ENCODE data around the gene SLC12A9. TPM values are rescaled to one million over a fixed set of nuclear protein-coding genes. Genes with fewer than 3 reads are reported as not detected.
"Not testable (repeated sequence)": the region's sequence is repeated elsewhere in the genome, so short reads cannot be mapped to it uniquely, and the experiment has no call there.

SLC12A9 gene
- total RNA-seq, 1 donor from 2014 or later, result 21.7 TPM

DNA sequence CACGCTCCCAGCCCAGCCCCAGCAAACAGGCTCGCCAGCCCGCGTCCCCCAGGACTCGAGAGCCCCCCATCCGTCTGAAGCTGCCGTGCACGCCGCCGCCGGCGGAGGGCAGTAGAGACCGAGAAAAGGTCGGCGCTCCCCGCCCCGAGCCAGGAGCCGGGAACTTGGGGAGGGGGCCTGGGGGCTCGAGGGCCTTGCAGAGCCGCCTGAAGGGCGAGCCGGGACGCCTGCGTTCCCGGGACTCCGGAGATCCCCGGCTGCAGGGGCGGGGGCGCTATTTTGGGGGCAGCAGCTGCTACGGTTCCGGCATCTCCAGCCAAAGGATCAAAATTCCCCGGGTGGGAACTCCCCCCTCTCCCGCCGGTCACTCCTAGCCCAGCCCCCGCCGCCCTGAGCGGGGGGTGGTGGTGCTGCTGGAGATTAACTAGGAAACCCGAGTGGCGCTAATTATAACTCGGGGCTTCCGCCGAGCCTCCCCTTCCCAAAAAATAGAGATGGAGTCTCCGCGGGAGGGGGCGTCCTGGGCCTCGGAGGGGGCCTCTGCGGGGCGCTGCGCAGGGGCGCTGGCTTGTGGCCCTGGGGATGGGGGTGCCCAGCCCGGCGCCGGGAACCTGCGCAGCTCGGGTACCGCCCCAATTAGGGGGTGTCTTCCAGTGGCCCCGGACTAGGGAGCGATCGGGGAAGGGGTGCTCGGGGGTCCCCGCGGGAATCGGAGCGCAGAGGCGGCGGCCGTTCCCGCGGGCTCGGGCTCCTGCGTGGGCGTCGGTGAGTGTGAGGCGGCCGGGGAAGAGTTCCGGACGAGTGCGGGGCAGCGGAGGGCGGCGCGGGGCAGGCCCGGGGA, 42.6 kb downstream of the SLC12A9 start:
- DNase-seq (ENCODE audit: low spot score), result no peak

DNA sequence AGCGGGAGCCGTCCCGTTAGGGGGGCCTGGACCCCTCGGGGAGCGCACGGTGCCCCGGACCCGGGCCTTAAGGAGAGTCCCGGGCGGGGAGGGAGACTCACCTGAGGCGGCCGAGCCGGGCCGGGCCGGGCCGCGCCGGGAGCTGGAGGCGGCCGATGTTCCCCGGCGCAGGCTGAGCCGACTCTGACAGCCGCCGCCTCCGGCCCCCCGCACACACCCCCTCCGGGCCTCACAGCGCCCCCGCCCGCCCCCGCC, 43.1 kb downstream of the SLC12A9 start, which contains the start of gene ACHE:
ACHE (minus strand) TSS at position 188 of the 255 bp plus-strand sequence. CDS start 1,656 bp downstream, outside the sequence.
- no peak for DNase-seq (ENCODE audit: low spot score)

DNA sequence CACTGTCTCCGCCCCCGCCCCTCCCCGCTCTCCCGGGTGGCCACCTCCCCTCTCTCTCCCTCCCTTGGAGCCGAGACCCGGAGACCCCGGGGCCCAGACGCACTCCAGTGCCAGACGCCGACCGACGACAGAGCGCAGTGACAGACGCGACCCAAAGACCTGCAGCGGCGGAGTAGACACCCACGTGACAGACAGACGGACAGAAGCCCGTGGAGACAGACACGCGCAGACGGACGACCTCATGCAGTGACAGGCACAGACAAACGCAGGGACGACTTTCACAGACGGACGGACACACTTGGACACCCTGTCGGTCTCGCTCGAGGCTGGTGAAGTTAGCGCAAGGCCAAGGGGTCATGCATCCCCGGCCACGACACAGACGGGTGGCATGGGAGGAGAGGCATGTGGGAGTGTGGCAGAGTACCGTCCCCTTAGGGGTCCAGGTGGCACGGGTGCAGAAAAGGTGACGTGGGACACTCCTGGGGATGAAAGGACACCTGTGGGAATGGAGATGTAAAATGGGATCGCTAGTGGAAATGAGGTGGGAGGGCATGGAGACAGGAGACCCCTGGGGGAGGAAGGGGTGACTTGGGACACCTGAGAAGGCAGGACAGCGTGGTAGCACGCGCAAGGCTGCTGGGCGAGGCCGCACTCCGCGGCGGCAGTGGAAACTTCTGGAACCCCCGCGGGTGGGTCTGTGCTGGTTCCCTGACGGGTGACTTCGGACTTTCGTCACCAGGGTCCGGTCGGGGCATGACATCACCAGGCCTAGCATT, 43.6 kb downstream of the SLC12A9 start:
- DNase-seq (ENCODE audit: low spot score), result no peak

DNA sequence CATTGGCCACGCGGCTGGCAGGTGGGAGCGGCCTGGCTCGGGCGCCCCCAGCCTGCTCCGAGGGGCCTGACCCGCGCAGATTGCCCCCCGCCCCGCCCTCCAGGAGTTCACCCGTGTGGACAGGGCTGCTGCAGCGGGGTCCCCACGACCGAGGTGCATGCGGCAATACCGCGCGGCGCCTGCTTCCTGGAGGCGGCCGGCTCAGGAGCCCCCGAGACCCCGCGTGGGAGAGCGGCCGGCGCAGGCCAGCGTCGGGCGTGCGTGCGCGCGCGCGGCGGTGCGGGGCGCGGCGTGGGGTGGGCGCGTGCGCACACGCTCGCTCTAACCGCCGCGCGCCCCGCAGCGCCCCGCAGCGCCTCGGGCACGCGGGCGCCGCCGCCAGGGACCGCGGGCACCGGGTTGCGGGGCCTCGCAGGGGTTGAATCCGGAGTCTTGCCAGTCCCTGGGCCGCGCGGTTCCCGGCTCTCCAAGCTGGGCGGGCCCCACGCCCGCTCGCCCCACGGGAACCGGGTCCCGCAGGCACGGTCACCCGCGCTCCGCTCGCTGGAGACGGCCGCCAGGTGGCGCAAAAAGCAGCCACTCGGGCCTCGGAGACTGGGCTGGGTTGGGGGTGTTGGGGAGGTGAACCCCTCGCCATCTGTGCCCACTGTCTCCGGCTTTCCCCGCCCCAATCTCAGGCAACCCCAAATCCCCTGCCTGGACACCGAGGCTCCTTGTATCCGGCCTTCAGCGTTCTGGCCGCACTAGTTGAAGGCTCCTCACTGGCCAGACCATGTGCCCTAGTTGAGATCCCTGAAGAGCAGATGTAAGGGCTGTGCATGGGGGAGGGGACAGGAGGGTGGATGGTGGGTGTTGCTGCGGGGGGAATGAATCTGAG, 44.5 kb downstream of the SLC12A9 start:
- no peak for DNase-seq (ENCODE audit: low spot score)

DNA sequence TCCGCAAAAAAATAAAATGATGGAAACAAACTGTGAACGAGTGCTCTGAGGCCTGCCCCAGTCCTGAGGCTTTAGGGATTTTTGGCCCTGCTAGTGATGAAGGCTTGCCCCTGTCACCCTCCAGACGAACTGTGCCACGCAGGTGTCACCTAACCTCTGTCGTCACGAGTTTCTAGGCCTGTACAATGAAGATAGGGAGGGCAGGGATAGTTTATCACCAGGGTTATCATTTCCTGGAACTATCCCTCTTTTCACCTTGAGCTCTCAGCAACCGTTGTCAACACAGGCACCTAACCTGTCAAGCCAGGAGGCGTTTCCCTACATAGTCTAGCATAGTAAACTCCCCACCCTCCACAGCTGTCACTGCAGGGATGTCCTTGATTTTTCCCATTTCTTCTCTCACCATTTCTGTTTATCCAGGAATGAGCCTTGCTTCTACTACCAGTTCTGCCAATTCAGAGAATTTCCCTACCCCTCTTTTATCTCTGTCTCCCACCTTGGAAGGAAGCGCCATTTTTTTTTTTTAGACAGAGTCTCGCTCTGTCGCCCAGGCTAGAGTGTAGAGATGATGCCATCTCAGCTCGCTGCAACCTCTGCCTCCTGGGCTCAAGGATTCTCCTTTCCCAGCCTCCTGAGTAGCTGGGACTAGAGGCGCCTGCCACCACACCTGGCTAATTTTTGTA, 45.4 kb downstream of the SLC12A9 start:
- DNase-seq (ENCODE audit: low spot score), result no peak

DNA sequence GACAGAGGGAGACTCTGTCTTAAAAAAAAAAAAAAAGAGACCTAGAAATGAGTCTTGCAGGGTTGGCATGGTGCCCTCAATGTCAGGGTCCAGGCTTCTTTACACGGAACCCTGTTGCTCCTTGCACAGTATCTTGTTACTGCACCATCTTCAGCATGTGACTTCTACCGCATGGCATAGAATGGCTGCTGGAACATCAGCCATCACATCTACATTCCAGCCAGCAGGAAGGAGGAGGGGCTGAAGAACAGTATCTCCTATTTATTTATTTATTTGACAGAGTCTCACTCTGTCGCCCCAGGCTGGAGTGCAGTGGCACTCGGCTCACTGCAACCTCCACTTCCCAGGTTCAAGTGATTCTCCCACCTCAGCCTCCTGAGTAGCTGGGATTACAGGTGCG, 46.9 kb downstream of the SLC12A9 start:
- no peak for DNase-seq (ENCODE audit: low spot score)

DNA sequence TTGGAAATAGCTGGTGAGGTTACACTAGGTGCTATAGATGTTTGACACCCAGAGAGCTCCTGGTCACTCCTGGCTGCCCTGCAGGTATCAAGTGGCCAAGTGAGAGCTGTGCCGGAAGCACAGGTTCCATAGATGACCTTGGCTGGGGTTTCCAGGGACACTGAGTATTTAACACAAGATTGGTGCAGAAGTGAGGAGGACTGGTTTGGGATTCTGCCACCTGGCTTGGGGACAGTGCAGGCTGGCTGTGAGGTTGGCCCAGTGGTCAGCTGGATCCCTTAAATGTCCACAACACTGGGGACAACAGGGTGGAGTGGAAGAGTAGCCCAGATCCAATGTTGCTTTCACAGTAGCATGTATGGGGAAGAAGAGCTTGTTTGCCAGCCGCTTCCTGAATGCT, 48.5 kb downstream of the SLC12A9 start:
- DNase-seq (ENCODE audit: low spot score), result no peak

DNA sequence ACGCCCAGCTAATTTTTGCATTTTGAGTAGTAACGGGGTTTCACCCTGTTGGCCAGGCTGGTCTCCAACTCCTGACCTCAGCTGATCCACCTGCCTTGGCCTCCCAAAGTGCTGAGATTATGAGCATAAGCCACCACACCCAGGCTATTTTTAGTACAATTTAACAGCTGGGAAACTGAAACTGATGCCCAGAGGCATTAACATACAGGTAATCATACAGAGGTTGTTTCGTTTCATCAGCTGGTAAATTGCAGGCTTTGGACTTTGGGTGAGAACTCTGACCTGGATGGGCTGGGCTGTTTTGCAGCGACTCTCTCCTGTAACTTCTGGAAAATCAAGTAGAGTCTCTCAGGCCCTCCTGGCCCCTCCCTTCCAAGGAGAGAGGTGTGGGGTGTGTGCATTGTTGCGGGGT, 49.4 kb downstream of the SLC12A9 start:
- DNase-seq (ENCODE audit: low spot score), result no peak

DNA sequence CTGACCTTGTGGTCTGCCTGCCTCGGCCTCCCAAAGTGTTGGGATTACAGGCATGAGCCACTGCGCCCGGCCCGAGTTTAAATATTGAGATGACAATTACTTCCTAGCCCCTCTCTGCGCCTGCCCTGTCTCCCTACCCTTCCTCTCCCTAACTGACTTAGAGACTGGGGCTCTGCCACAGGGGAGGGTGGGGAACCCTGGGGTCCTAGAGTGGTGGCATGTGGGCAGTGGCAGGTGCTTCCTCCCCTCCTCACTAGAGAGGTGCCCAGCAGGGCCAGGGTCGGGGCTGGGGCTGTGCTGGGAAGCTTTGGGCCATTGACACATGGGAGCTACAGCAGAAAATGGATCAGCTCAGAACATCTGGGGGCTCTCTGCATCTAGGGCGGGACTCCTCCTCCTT, 50.1 kb downstream of the SLC12A9 start:
- DNase-seq (ENCODE audit: low spot score), result no peak

DNA sequence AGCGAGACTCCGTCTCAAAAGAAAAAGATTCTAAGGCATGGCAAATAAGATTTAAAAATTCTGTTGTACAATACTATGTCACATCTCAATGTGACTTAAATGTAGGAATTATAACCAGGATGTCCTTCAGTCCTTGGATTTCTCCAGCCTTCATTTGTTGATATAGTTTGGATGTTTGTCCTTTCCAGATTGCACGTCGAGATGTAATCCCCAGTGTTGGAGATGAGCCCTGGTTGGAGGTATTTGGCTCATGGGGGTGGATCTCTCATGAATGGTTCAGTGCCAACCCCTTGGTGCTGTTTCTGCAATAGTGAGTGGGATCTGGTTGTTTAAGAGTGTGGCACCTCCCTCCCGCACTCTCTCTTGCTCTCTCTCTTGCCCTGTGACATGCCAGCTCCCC, 56.0 kb downstream of the SLC12A9 start:
- no peak for DNase-seq (ENCODE audit: low spot score)

DNA sequence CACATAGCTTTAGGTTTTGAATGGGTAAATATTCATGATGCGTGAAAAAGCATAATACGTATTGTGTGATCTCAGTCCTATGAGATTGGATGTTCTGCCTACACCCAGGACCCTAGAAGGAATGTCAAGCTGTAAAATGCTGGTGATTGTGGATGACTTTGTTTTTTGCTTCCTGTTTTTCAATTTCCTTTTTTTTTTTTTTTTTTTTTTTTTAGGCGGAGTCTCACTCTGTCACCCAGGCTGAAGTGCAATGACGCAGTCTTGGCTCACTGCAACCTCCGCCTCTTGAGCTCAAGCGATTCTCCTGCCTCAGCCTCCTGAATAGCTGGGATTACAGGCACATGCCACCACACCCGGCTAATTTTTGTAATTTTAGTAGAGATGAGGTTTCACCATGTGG, 57.9 kb downstream of the SLC12A9 start:
- DNase-seq (ENCODE audit: low spot score), result not testable (repeated sequence)

DNA sequence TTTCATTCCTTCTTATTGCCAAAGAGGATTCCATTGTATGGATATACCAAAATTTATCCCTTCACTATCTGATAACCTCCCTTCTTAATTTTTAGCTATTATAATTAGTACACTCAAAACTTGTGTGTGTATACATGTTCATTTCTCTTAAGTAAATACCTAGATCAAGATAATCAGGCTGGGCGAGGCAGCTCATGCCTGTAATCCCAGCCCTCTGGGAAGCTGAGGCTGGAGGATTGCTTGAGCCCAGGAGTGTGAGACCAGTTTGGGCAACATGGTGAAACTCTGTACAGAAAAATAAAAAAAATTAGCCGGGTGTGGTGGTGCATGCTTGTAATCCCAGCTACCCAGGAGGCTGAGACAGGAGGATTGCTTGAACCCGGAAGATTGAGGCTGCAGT, 59.0 kb downstream of the SLC12A9 start:
- DNase-seq (ENCODE audit: low spot score), result no peak

DNA sequence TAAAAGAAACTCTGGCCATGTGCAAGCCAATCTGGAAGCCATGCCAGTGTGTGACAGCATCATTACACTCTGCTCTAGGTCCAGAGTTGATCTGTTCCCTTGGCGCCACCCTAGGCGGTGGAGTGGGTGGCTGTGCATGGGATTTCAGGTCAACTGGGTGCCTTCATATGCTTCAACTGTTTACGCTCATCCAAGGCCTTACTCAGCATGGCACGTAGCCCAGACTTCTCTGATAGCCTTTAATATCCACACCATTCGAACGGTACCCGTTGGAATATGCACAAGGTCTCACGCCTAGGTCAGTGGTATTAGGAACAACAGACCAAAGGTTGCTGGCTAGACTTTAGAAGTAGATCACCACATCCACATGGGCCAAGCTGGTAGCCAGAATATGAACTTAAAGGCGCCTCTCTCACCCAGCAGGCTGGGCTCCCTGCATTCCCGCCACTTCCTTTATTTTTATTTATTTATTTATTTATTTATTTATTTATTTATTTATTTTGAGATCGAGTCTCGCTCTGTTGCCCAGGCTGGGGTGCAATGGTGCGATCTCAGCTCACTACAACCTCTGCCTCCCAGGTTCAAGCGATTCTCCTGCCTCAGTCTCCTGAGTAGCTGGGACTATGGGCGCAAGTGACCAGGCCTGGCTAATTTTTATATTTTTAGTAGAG, 61.8 kb downstream of the SLC12A9 start:
- DNase-seq (ENCODE audit: low spot score), result no peak

DNA sequence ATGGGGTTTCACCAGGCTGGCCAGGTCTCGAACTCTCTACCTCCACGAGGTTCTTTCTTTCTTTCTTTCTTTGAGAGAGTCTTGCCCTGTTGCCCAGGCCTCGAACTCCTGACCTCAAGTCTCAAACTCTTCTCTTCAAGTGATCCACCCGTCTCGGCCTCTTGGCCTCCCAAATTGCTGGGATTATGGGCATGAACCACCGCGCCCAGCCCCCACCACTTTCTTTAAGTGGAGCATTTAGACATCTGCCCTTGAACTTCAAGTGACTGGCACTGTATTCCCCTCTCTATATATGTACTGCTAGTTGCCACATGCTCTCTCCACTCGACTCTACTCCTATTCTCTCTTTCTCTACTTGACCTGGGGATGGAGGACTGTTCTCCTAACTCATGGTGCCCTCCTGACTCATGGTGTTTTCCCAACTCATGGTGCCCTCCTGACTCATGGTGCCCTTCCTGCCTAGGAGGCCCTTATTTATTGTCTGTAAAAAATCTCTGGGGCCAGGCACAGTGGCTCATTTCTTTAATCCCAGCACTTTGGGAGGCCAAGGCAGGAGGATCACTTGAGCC, 62.5 kb downstream of the SLC12A9 start:
- no peak for DNase-seq (ENCODE audit: low spot score)

Small RNA genes within 50 kb of the gene (microRNA-seq; reads per million reads assigned to microRNA genes)
- gene MIR6875 (ENCODE audit: borderline number of aligned reads), result not detected

Other genes starting within 250 kb of the SLC12A9 start
- 12.9 TPM for gene MOSPD3, start 240.2 kb upstream of the SLC12A9 start, total RNA-seq
- gene TFR2, start 211.2 kb upstream of the SLC12A9 start, total RNA-seq, result 0.29 TPM
- not detected for gene ACTL6B, start 196.3 kb upstream of the SLC12A9 start, total RNA-seq
- 243 TPM for gene GNB2, start 179.0 kb upstream of the SLC12A9 start, total RNA-seq
- gene GIGYF1, start 158.5 kb upstream of the SLC12A9 start, total RNA-seq, result 31.9 TPM
- 25.9 TPM for gene POP7, start 146.6 kb upstream of the SLC12A9 start, total RNA-seq
- not detected for gene EPO, start 132.2 kb upstream of the SLC12A9 start, total RNA-seq
- not detected for gene ZAN, start 119.1 kb upstream of the SLC12A9 start, total RNA-seq
- gene EPHB4, start 25.2 kb upstream of the SLC12A9 start, total RNA-seq, result 45.6 TPM
- 71.0 TPM for gene TRIP6, start 14.7 kb downstream of the SLC12A9 start, total RNA-seq
- gene SRRT, start 22.4 kb downstream of the SLC12A9 start, total RNA-seq, result 135 TPM
- 5.1 TPM for gene UFSP1, start 37.0 kb downstream of the SLC12A9 start, total RNA-seq
- 1.9 TPM for gene ACHE, start 43.2 kb downstream of the SLC12A9 start, total RNA-seq
- gene MUC3A, start 96.8 kb downstream of the SLC12A9 start, total RNA-seq, result 1.3 TPM
- gene MUC12, start 116.9 kb downstream of the SLC12A9 start, total RNA-seq, result 0.32 TPM
- 0.35 TPM for gene MUC17, start 167.4 kb downstream of the SLC12A9 start, total RNA-seq
- gene TRIM56, start 232.8 kb downstream of the SLC12A9 start, total RNA-seq, result 48.2 TPM

All from mesenteric fat pad (tissue), 1 donor.